Left hindlimb (tissue), 1 donor: Measurements from ENCODE around the gene TMTC2.
"Not testable (repeated sequence)": the region's sequence is repeated elsewhere in the genome, so short reads cannot be mapped to it uniquely, and the experiment has no call there.

ENCODE experiments used
- DNase-seq: peaks from one replicate; pipeline ENCODE4 v3.0.0-alpha.2; 2018

TMTC2 gene

DNA sequence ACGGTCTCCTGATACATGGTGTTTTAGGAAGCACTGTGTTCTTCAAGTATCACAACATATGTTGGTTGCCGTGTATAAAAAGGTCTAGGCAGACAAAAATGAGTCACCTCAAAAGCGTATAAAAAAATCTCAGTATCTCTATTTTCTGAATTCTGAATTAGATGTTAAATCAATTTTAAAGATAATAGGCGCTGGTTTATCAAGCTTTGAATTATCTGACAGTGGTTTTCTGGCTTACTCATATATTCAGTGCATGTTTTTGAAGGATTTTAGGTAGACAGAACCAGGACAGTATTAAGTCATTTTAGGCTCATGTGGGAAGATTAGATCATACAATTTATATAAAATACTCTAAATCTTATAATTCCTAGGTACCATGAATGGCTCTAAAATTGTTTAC lies 110.8 kb downstream of the TMTC2 start:
- no peak for DNase-seq

DNA sequence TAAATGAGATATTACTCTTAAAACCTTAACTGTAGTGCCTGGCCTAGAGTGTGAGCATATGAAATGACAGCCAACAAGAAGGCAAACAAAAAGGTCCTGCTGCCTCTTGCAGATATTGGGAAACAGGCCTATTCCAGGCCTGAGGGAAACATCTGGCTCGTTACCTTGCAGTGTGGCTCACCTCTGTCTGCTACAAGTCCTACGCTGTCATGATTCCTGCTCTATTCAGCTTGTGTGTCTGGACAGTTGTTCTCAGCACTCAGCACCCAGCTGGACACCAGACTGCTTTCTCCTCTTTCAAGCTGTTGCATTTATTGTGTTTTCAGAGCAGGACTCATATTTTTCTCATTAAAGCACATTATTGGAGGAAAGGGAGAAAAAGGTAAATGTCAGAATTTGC lies 113.5 kb downstream of the TMTC2 start:
- DNase-seq = no peak

DNA sequence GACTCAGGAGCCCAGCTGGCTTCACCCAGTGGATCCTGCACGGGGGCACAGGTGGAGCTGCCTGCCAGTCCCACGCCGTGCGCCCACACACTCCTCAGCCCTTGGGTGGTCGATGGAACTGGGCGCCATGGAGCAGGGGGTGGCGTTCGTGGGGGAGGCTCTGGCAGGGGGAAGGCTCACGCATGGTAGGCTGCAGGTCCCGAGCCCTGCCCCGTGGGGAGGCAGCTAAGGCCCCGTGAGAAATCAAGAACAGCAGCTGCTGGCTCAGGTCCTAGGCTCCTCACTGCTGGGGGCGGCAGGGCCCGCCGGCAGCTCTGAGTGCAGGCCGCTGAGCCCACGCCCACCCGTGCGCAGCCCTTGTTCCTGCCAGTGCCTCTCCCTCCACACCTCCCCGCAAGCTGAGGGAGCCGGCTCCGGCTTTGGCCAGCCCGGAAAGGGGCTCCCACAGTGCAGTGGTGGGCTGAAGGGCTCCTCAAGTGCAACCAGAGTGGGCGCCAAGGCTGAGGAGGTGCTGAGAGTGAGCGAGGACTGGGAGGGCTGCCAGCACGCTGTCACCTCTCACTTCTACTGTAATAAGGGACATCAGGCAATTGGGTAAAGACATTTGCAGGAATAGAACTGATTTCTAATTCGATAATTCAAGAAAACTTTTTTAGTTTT lies 115.4 kb downstream of the TMTC2 start:
- no peak for DNase-seq

DNA sequence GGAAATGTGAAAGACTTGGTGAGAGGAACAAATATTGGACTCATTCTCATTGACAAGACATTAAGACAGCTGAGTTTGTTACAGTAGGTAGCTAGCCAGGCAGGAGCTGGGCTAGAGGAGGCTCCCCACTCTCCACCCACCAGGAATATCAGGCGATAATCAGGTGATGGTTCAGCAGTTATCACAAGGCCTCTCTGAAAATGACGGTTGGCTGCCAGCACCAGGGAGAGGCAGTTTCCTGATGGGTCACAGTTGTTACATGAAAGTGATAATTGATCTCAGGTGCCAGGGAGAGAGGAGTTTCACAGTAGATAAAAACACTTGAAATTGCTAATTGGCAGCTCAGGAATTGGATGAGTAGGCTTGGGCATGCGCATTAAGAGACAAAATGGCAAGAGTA lies 116.5 kb downstream of the TMTC2 start:
- no peak for DNase-seq

DNA sequence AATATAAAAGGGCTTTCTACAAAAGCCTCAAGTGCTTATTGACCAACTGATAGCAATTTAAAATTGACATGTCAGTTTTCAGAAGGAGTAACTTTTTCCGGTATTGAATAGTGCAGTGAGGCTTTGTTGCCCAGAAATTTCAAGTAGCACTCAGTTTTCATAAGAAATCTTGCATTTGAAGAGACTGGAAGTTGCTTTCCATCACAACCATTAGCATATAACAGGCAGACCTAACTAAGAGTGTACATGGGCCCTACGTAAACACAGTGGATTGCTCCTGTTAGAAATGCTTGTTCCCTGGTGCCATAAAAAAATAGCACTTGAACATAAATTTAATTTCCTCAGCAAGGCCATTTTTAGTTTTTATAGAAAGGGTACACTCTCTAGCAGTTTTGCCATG lies 117.9 kb downstream of the TMTC2 start:
- no peak for DNase-seq

DNA sequence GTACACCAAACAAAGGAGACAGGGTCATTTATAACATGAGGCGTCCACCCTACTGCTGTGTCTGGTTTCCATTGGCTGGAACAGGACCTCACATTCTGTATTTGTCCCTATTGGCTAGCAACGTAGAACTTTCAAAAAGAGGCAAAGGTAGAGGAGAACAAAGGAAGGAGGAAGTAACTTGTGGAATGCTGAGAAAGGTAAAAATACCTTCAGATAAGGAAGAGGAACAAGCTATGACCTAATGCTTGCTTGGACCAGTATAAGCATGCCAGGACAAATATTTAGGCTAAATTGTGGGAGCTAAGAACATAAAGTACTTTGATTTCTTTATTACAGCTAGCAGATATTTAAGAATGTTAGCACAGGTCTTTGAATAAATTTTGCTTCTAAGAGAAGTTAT lies 118.3 kb downstream of the TMTC2 start:
- not testable (repeated sequence) for DNase-seq

DNA sequence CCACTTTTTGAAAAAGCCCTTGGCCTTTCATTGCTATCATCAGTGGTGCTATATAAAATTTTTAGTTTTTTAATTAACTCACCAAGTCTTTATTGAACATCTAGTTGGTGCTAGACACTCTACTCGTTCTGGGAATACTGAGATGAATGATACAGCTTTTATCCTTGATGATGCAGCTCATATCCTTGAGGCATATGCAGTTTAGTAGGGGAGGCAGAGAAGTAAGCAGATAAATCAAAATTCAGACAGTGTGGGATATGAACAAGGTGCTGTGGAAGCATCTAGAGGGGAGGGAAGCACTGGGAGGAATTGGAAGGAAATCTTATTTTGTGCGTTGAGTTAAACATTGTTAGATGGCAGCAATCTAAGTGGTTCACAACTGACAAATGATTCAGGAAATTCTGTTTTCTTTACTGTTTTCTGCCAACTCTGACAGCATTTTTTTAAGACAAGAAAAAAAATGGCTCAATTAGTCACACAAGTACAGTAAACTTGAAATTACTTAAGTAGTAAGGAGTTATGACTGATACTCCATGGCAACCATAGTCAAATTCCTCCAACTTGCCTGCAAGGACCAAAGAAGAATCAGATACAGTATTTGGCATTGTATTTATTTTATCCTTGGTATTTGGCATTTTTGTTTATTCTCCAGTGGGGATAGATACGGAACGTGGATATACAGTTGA lies 119.2 kb downstream of the TMTC2 start:
- no peak for DNase-seq

DNA sequence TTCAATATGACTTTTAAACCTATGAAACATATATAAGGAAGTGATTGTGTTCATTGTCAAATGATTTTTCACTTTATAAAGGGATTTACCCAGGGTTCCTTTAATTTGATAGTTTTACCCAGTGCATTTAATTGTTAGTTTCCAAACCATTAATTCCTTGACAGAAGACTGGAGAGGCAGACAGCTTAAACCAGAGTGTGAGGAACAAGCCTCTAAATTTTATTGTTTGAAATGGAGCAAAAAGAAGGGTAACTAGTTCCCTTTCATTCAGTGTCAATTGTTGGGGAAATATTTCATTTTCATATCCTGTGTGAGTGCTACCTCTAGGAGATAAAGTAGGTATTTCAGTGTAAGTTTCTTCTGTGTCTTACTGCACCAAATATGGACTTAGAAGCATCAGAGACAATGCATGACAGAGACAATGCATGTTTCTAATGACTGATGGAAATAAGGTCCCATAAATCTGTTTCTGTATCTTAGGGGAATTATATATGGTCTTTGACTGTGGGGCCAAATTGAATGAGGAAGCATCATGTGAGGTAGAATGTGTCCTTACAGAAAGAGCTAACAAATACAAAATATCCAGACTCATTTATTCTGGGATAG lies 120.5 kb downstream of the TMTC2 start:
- no peak for DNase-seq

DNA sequence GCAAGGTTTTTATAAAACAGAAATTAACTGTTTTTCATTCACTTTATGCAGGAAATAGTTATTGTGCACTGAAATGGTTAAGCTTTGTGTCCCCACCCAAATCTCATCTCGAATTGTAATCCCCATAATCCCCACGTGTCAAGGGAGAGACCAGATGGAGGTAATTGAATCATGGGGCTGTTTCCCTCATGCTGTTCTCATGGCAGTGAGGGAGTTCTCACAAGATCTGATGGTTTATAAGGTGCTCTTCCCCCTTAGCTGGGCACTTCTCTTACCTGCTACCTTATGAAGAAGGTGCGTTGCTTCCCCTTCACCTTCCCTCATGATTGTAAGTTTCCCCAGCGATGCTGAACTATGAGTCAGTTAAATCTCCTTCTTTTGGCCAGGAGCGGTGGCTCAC lies 123.9 kb downstream of the TMTC2 start:
- DNase-seq = no peak

DNA sequence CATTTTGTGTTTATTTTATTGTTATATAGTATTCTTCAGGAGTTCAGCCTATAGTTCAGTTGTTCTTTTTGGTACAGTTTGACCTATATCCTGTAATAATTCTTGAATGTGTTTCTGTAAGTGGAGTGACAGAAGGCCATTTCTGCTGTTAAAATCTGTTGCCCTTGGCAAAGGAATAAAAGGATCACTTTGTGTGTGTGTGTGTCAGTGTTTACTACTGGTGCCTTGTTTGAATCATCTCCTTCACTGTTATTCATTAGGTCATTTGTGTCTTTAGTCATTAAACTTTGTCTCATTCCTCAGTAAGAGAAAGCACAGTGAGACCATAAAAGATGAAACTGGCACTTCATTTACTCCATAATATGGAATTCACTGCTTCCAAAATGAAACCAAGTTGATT lies 130.7 kb downstream of the TMTC2 start:
- DNase-seq = no peak

DNA sequence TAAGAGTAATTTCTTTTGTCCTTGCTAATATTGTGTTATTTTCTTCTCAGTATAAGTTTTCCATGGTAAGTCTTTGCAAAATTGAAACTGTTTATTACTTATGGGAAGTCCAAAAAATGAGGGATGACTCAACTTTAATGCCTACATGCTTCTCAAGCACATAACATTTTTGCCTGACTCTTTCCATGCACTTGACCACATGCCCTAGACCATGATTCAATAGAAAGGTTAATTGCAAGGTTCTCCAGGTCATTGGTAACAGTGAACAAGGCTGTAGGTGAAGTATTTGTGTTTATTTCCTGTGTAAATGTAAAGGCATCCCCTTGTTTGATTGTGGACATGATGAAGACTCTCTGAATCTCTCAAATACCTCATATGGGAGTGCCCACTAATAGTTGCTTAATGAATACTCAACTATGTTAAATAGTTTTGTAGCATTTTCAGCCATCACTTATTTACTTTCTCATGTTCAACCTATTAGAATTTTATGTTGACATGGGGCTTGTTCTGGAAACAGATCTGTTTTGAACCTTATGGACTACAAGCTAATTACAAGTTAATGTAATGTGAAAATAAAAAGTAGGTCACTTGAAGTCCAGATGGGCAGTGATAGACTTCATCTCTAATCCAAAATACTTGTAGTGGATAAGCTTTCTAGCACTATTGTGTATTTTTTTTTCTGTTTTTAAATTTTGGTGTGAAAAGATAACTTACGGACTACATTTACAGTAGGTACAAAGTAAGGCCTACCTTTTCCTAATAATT lies 131.7 kb downstream of the TMTC2 start:
- no peak for DNase-seq

DNA sequence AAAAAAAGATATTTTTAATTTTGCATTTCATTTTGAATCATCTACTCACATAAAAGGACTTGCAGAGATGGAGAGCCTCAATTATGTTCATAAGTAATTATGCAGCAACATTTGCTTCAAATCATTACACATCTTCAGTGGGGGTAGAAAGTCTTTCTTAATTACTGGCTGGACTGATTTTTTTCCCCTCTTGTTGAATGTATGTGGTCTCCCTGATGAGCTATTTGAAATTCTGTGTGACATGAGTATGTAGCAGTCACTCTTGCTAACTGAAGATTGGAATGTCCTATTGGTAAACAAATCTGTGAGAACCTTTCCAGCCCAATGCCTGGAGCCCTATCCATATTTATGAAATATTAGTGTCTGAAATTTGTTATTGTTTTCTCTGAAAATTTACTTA lies 139.8 kb downstream of the TMTC2 start:
- no peak for DNase-seq

DNA sequence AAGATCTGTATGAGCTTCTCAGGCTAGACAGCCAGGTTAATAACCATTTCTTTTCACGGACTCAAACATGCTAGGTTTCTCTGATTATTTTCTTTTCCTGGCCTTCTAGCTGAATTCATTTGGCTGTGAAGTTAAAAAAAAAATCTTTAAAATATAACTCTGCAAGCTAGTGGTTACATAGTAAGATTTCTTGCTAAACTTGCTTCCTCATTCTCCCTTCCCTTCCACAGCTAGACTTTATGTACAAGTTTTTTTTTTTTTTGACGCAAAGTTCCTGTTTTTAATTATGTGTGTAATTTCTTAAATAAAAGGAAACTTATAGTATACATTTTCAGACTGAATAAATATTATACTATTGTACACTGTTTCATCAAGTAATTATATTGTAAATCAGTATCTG lies 145.4 kb downstream of the TMTC2 start:
- no peak for DNase-seq

DNA sequence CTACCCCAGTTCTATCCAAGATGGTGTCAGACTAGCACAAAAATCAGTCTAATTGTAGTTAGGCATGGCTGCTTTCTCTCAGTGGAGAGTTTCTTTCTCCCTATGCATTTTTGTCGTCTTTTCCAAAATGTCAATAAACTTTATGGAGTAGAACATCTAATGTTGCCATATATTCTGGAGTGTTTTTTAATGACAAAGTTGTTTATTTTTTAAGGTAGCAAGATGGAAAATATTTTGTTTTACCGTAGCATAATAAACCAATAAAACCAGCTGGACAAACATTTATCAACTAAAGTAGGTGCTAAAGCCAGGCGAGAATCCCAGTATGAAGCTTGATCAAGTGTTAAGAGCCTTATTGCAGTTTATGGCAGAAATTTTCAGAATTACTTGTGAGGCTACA lies 146.3 kb downstream of the TMTC2 start:
- DNase-seq = no peak

DNA sequence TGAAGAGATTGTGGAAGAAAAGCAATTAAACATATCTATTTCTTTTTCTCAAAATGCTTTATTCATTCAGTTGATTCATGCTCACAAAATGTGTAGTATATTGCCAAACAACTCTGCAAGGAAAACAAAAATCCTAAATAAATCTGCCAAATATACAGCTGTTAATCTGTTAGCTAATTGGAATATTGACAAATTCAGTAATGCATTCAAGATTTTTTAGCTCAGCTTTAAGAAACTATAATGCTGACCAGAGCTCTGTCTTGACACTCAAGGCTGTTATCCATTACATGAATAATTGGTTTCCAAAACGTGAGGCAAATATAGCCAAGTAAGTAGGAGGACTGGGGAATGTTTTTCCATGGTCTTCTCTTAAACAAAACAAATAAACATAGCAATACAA lies 146.8 kb downstream of the TMTC2 start:
- DNase-seq = no peak

DNA sequence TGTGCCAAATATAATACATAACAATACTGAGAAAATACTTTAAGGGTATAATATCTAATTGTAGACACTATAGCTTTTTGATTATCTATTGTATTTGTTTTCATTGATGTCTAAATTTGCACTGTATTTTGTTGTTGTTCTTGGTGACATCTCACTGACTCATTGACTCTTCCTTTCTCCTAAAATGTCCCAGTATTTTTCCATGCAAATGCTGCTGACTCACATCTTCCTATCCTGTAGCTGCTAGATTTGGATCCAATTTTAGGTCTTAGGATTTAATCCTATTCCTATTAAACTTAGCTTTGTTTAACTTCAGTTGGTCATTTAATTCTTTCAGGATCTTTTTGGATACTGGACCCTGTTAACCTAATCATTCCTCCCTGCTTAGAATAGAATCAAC lies 148.5 kb downstream of the TMTC2 start:
- no peak for DNase-seq

DNA sequence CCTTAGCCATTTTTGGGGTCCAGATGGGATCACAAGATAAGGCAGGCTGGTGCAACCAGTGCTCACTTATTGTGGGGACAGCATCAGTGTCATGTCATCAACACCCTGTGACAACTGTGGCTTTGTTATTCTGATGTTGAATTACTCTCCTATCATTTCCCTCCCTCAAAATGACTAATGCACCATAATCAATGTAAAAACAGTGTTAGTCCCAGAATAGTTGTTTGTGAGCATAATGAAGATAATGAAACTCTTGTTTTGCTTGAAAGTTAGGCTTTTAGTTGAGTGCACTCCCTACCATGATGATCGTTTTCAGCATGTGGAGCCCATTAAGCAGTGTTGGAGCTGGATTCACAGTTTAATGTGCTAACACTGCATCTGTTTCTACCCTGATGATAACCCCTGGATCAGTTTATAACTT lies 151.4 kb downstream of the TMTC2 start:
- DNase-seq = no peak

DNA sequence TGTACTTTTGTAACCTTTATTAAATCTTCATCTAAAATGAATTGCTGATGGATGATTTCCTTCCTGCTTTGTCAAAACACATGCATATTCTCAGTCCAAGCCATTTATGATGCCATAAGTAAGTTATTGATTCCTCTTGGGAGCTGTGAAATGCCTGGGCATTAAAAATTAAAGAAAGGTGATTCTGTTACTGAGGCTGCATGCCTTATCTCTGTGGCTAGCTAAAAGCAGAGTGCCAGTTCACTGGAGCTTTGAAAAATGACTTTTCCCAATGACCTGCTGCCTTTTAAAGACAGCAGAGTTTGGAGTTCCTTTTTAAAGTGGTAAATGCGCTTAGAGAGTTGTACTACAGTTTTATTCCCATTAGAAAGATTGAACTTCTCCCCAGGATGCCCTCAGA lies 152.1 kb downstream of the TMTC2 start:
- no peak for DNase-seq

DNA sequence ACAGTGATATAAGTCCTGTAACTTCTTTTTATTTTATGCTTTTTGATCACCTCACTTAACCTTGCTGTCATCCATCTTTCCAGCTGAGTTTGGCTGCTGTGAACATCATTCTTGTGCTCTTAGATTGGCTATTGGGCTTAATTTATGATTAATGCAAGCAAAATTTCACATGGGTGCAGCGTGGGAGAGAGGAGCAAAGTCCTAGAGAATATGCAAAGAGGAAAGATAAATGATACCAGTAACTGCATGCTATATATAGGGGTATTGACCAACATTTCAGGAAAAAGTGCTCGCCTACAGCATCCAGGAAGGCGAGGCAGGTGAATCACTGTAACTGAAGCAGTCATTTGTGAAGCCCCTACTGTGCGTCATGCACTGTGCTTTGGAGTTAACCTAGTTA lies 153.1 kb downstream of the TMTC2 start:
- no peak for DNase-seq

DNA sequence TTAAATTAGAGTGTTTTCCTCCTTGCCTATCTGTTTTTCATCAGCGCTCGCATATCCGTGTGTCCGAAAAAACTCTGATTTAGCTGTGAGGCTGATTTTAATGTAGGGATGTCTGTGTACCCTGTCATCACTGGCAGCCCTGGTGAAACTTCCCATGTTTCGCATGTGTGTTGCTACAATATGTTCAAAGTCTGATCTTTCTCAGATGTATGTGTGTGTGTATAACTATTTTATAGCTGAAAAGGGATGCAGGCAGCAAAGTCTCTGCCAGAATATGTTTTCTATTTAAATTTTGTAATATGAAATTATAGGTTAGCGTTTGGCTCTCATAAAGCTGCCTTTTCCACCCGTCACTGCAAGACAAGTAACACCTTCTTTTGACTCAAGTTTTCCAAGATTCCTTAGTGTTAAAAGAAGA lies 154.8 kb downstream of the TMTC2 start:
- peak; percentile 52 for DNase-seq

DNA sequence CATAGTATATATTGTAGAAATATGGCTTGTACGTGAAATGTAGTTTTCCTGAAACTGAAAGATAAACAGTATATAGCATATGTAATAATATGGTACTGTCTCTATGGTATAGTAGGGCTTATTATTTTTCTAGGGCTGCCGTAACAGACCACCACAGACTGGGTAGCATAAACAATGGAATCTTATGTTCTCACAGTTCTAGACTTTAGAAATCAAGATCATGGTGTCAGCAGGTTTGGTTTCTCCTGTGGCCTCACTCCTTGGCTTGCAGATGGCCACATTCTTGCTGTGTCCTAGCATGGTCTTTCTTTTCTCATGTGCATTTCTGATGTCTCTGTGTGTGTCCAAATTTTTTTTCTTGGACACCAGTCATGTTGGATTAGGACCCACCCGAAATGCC lies 155.8 kb downstream of the TMTC2 start:
- no peak for DNase-seq

DNA sequence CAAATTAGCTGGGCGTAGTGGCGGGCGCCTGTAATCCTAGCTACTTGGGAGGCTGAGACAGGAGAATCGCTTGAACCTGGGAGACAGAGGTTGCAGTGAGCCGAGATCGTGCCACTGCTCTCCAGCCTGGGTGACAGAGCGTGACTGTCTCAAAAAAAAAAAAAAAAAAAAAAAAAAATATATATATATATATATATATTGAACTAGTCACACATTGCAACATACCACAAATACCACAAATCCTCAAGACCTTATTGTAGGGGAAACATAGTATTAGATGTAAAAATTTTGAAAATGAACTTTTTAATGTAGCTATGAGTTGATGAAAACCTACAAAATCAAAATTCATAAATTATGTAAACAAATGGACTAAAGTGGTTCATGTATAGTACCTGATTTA lies 158.4 kb downstream of the TMTC2 start:
- DNase-seq = not testable (repeated sequence)

DNA sequence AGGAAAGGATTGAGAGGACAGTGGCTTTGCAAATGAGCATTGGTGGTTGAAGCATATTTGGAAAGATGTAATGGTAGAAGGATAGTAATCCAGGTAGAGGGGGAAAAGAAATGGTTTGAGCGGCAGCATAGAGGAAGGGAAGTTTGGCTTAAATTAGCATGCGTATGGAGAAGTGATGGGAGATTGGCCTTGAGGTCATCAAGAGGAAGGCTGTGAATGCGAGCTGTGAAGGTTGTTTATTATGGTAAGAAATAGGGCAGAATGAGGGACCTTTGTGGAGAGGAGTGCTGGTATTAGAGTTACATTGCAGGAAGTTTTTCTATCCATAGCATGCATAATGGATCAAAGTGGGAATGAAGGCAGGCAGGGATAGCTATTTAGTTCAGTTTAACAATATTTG lies 162.1 kb downstream of the TMTC2 start:
- no peak for DNase-seq

DNA sequence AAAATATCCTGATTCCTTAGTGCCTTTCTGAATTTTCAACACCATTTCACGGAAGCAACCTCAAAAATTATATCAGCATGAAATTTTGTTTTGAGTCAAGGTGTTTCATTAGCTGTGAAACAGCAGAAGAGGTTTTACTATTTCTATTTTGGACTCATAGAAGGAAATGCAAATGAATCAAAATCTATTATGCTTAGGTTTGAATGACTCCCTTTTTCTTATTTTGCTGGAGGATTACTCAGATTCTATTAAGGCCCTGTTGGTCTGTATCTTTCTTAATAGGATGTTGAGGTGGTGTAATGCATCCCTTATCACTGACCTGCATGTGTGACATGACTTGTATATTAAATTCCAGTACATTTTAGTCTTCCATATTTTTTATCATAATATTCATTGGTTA lies 165.8 kb downstream of the TMTC2 start:
- no peak for DNase-seq
